Natural killer cell (primary cell): Measurements from ENCODE around the gene BCR. TPM values are rescaled to one million over a fixed set of nuclear protein-coding genes. Genes with fewer than 3 reads are reported as not detected.

ENCODE experiments used
- ATAC-seq, 3 donors: fragments of 150-1000 bp in 2 of 3; fragments of 200-7000 bp in 1 of 3; cut with Tn5 transposase; 1 replicate in 1 of 3; 2 replicates in 2 of 3; pipeline ENCODE4 v1.10.0; 2021; ENCODE audit warnings: mild to moderate bottlenecking in 2 of 3, moderate library complexity in 2 of 3
- DNase-seq, 2 donors: peaks; one replicate each; pipeline versions ENCODE4 v3.0.0 to v3.0.0-alpha.2; 2013 to 2021; ENCODE audit warnings: mixed read lengths in 1 of 2
- H3K27ac ChIP-seq: one replicate; pipeline ENCODE4 v1.5.1; 2013; ENCODE audit warnings: mild to moderate bottlenecking, low read length
- H3K27me3 ChIP-seq: one replicate; pipeline ENCODE4 v1.6.1; 2013; ENCODE audit warnings: low read length; ENCODE audit not compliant: control insufficient read depth, insufficient read depth
- H3K36me3 ChIP-seq: one replicate; pipeline ENCODE4 v1.6.1; 2013; ENCODE audit warnings: low read length; ENCODE audit not compliant: control insufficient read depth, insufficient read depth
- H3K4me1 ChIP-seq: one replicate; pipeline ENCODE4 v1.6.1; 2013; ENCODE audit warnings: low read length; ENCODE audit not compliant: control insufficient read depth, insufficient read depth
- H3K4me3 ChIP-seq: one replicate; pipeline ENCODE4 v1.5.1; 2013; ENCODE audit warnings: low read length
- H3K9me3 ChIP-seq: one replicate; pipeline ENCODE4 v1.6.1; 2013; ENCODE audit warnings: low read length; ENCODE audit not compliant: control insufficient read depth, insufficient read depth
- H3K27ac Mint-ChIP-seq, 2 donors: one replicate each; pipeline ENCODE4 v1.8.0; 2022; ENCODE audit warnings: mild to moderate bottlenecking in 2 of 2, mixed read lengths in 2 of 2, moderate library complexity in 1 of 2
- H3K27me3 Mint-ChIP-seq, 2 donors: one replicate each; pipeline ENCODE4 v1.8.0; 2022; ENCODE audit warnings: low read depth in 2 of 2, mixed read lengths in 2 of 2
- H3K36me3 Mint-ChIP-seq: one replicate; pipeline ENCODE4 v1.8.0; 2022; ENCODE audit warnings: mixed read lengths
- H3K4me1 Mint-ChIP-seq, 2 donors: one replicate each; pipeline ENCODE4 v1.8.0; 2022; ENCODE audit warnings: mixed read lengths in 2 of 2
- H3K4me3 Mint-ChIP-seq: one replicate; pipeline ENCODE4 v1.8.0; 2022; ENCODE audit warnings: mild to moderate bottlenecking, moderate library complexity, mixed read lengths
- H3K9me3 Mint-ChIP-seq, 2 donors: one replicate each; pipeline ENCODE4 v1.8.0; 2022; ENCODE audit warnings: mixed read lengths in 2 of 2
- CTCF ChIP-seq: fragments of 200-600 bp; IDR thresholded peaks from one replicate; pipeline ENCODE4 v1.8.0; 2022; ENCODE audit warnings: antibody characterized with exemption
- whole genome bisulfite sequencing: methylation state at CpG from one replicate; pipeline ENCODE4 v1.1.7; 2013; ENCODE audit warnings: missing lambda C conversion rate; ENCODE audit not compliant: insufficient coverage; 5-methylcytosine and 5-hydroxymethylcytosine counted together
- intact Hi-C: fragments of 100-400 bp; cut with micrococcal nuclease; formaldehyde crosslinking; loops from one replicate; pipeline ENCODE4 v1.14.2; 2022
- total RNA-seq, 4 donors: library from RNA; stranded (reverse); fragments of 120-200 nt in 1 of 4; gene quantifications; one replicate each; pipeline versions ENCODE4 v1.2.3 to v1.2.4, GENCODE V29; 2013 to 2022

The BCR gene
- total RNA-seq, 3 donors from 2014 or later (not counting 1 experiment from before 2014, with no cell fraction given) = 166 to 186 (median 167) TPM

DNA sequence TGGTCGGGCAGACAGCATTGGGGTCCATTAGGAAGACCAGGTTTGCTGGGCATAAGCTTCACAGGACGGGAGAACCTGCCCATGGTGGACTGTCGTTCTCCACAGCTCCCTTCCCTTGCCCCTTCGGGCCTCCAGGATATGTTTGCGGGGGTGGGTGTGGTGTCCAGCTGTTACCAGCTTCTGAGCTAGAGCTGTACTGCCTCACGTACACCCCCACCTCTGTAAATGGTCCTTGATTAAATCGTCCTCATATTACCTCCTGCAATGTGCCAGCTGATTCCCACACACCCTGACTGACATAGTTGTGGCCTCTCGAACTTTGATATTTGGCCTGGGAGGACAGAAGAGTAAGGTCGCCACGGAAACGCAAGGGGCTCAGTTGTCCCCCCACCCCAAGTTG lies 16.2 kb upstream of the BCR start:
- Mint-ChIP-seq H3K4me3 (no peak overlapping the region), H3K27me3 (no peaks in the 10 kb centered on the region), H3K9me3 (no peaks in the 10 kb centered on the region), H3K36me3 (no peaks in the 10 kb centered on the region), H3K4me1 (no peaks in the 10 kb centered on the region), H3K27ac (no peak overlapping the region)
- H3K27ac ChIP-seq = no peak overlapping the region
- no peak overlapping the region for H3K4me3 ChIP-seq
- H3K36me3 ChIP-seq = no peaks in the 10 kb centered on the region
- 94% methylated on average over 11 of the region's 11 CpGs for WGBS
- H3K9me3 ChIP-seq = no peaks in the 10 kb centered on the region
- DNase-seq (no peak), ATAC-seq (no peak)
- intact Hi-C loops = no loop called here
- no peaks in the 10 kb centered on the region for H3K27me3 ChIP-seq
- TF ChIP-seq CTCF = no peak
- H3K4me1 ChIP-seq = no peaks in the 10 kb centered on the region

- Mint-ChIP-seq H3K27me3 (no peaks in the 10 kb centered on the region), H3K9me3 (no peaks in the 10 kb centered on the region), H3K4me3 (no peak overlapping the region), H3K4me1 (no peaks in the 10 kb centered on the region), H3K27ac (no peak overlapping the region), H3K36me3 (no peaks in the 10 kb centered on the region)
- Histone ChIP-seq H3K27ac (no peak overlapping the region), H3K27me3 (no peaks in the 10 kb centered on the region), H3K4me1 (no peaks in the 10 kb centered on the region), H3K36me3 (no peaks in the 10 kb centered on the region), H3K9me3 (no peaks in the 10 kb centered on the region), H3K4me3 (no peak overlapping the region)
- intact Hi-C loops = no loop called here
- DNase-seq (no peak), ATAC-seq (no peak)
- TF ChIP-seq CTCF = no peak
- 92% methylated on average over 6 of the region's 6 CpGs for WGBS
These were observed 14.1 kb upstream of the BCR start for GRCh38 chr22:23166042-23166831.

- Mint-ChIP-seq H3K9me3 (no peaks in the 10 kb centered on the region), H3K4me3 (no peak overlapping the region), H3K27me3 (no peaks in the 10 kb centered on the region), H3K36me3 (no peaks in the 10 kb centered on the region), H3K4me1 (no peaks in the 10 kb centered on the region), H3K27ac (no peak overlapping the region)
- Histone ChIP-seq H3K27ac (no peak overlapping the region), H3K4me3 (no peak overlapping the region), H3K4me1 (no peaks in the 10 kb centered on the region), H3K9me3 (no peaks in the 10 kb centered on the region), H3K36me3 (no peaks in the 10 kb centered on the region), H3K27me3 (no peaks in the 10 kb centered on the region)
- 87% methylated on average over 10 of the region's 10 CpGs for WGBS
- no peak for ATAC-seq
- intact Hi-C loops = no loop called here
- DNase-seq = no peak
- TF ChIP-seq CTCF = no peak
These were observed 13.3 kb upstream of the BCR start for GRCh38 chr22:23166841-23167616.
